Measurements from ENCODE around the gene TMEM120A.
"Not testable (repeated sequence)": the region's sequence is repeated elsewhere in the genome, so short reads cannot be mapped to it uniquely, and the experiment has no call there.

TMEM120A gene

DNA sequence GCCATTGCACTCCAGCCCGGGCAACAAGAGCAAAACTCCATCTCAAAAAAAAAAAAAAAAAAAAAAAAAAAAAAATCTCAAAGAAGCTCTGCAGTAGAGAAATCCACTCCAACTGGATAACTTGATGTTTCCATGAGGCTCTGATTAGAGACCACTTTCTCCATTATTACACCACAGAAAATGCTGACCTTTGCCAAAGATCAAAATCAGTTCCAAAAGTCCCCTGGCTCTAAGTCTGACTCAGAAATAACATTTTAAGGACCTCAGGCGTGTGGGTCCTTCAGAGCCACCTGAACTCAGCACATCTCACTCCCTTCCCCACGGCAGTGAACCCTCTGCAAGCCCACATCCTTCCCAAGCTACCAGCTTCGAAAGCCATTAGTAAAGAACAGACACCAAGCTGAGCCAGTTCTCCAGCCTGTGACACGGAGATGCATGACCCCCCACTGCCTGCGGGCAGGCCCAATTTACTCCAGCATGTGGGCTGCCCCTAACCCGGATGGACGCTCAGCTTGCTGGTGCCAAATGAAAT, 13.8 kb upstream of the TMEM120A start:
- H3K4me3 ChIP-seq (ENCODE audit: low read depth, low read length): no peak overlapping the region
- TF ChIP-seq, protein P1, sequence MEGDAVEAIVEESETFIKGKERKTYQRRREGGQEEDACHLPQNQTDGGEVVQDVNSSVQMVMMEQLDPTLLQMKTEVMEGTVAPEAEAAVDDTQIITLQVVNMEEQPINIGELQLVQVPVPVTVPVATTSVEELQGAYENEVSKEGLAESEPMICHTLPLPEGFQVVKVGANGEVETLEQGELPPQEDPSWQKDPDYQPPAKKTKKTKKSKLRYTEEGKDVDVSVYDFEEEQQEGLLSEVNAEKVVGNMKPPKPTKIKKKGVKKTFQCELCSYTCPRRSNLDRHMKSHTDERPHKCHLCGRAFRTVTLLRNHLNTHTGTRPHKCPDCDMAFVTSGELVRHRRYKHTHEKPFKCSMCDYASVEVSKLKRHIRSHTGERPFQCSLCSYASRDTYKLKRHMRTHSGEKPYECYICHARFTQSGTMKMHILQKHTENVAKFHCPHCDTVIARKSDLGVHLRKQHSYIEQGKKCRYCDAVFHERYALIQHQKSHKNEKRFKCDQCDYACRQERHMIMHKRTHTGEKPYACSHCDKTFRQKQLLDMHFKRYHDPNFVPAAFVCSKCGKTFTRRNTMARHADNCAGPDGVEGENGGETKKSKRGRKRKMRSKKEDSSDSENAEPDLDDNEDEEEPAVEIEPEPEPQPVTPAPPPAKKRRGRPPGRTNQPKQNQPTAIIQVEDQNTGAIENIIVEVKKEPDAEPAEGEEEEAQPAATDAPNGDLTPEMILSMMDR (conservative IDR thresholded peaks at IDR 0.05; ENCODE audit: low read depth, low read length): no peak
- no peak for DNase-seq (ENCODE audit: low read depth)

DNA sequence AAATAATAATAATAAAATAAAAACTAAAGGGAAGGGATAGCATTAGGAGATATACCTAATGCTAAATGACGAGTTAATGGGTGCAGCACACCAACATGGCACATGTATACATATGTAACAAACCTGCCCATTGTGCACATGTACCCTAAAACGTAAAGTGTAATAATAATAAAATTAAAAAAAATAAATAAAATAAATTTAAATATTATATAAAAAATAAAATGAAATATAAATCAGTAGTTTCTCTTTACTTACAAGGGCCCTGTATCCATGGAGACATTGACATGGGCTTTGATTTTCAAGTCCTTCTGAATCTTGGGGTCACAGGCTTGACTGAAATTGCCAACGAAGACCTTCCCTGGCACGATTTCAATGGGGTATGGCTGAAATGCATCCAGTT, 10.6 kb upstream of the TMEM120A start:
- not testable (repeated sequence) for H3K4me3 ChIP-seq (ENCODE audit: low read depth, low read length); DNase-seq (ENCODE audit: low read depth)

DNA sequence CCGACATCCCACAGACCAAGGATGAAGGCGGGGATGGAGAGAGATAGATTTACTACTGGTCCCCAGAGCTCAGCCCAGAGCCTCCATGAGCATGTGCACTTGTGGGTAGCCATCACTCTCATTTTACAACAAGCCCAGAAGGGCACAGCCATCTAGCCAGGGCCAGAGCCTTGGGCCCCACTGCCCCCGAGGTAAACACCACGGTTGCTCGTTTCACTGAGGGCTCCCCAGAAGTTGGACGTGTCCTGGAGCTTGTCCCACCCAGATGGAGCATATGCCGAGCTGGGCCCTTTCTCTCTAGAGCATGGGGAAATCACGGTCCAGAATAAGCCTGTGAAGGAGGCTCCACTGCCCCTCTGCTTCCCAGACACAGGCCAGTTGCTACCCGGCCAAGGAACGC, 9.0 kb upstream of the TMEM120A start:
- no peak overlapping the region for H3K4me3 ChIP-seq (ENCODE audit: low read depth, low read length)
- TF ChIP-seq, protein P1 (conservative IDR thresholded peaks at IDR 0.05; ENCODE audit: low read depth, low read length): no peak
- no peak for DNase-seq (ENCODE audit: low read depth)

DNA sequence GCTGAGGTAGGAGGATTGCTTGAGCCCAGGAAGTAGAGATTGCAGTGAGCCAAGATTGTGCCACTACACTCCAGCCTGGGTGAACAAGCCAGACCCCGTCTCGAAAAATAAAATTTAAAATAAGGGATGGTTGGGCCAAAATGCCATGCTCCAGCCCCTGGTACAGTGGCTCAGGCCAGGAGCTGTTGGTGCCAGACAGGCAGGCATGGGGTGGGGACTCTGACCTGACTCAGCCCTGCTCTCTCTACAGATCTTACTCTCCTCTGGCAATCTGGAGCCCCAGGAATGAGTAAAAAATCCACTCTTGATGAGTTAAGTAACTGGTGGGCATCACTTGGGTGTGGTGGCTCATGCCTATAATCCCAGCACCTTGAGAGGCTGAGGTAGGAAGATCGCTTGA, 8.4 kb upstream of the TMEM120A start:
- TF ChIP-seq, protein P1 (conservative IDR thresholded peaks at IDR 0.05; ENCODE audit: low read depth, low read length): no peak
- no peak for DNase-seq (ENCODE audit: low read depth)
- H3K4me3 ChIP-seq (ENCODE audit: low read depth, low read length): no peak overlapping the region

DNA sequence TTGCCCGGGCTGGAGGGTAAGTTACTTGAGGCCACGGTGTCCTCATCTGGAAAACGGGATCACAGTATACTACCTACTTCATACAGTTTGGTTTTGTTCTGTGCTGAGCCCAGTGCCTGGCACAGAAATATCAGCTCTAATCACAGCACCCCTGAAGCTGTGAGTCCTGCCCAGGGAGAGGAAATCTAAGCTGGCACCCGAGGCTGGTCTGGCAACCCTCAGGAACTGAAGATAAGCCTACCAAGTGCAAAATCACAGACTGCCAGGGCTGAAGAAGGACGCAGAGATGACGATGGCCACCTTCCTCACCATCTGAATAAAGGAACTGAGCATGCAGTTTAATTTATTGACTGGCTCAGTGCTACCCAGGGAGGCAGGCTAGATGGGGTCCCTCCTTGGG, 7.7 kb upstream of the TMEM120A start:
- no peak overlapping the region for H3K4me3 ChIP-seq (ENCODE audit: low read depth, low read length)
- TF ChIP-seq, protein P1 (conservative IDR thresholded peaks at IDR 0.05; ENCODE audit: low read depth, low read length): no peak
- no peak for DNase-seq (ENCODE audit: low read depth)

DNA sequence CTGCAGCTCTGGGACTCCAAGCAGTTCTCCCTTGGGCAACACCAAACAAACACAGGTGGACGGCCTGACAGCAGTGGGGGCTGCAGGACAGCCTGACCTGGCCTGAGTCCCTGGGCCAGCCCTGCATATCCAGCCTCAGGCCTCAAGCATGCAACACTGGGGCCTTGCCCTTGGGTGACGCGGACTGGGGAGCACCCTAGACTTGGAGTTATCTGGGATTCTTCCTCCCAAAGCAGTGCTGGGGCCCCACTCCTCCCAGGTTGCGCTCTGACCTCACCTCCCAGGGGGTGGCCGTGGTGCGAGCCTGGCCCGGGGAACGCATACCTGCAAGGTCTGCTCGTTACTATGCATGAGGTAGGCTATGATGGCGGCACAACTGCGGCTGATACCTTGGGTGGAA, 6.2 kb upstream of the TMEM120A start:
- TF ChIP-seq, protein P1 (conservative IDR thresholded peaks at IDR 0.05; ENCODE audit: low read depth, low read length): no peak
- no peak overlapping the region for H3K4me3 ChIP-seq (ENCODE audit: low read depth, low read length)
- no peak for DNase-seq (ENCODE audit: low read depth)

DNA sequence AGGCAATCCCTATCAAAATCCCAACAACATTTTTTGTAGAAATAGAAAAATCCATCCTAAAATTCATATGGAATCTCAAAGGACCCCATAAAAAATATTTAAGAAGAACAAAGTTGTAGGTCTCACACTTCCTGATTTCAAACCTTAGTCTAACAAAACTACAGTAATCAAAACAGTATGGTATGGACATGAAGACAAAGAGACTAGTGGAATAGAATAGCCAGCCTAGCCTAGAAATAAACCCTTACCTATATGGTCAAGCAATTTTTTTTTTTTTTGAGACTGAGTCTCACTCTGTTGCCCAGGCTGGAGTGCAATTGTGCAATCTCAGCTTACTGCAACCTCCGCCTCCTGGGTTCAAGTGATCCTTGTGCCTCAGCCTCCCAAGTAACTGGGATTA, 3.6 kb upstream of the TMEM120A start:
- DNase-seq (ENCODE audit: low read depth): no peak
- no peak overlapping the region for H3K4me3 ChIP-seq (ENCODE audit: low read depth, low read length)
- TF ChIP-seq, protein P1 (conservative IDR thresholded peaks at IDR 0.05; ENCODE audit: low read depth, low read length): no peak
